Neural cell (in vitro differentiated cells): ENCODE measurements around the gene CCDC33.
A peak's percentile ranks its signal among the peaks of the same experiment; 100 is the strongest.

Experiments used
- CTCF ChIP-seq: fragments of 450-650 bp; IDR thresholded peaks from 2 replicates; pipeline ENCODE4 v1.5.1; 2014; ENCODE audit warnings: antibody characterized with exemption, mild to moderate bottlenecking, moderate library complexity; ENCODE audit not compliant: poor library complexity, severe bottlenecking
- EZH2 ChIP-seq: fragments of 200-600, 300-800 bp; shearing (Covaris generic), sonication (generic); IDR thresholded peaks from 2 replicates; pipeline ENCODE4 v1.6.1; 2014; ENCODE audit warnings: antibody characterized with exemption, low read length, borderline replicate concordance, mild to moderate bottlenecking; ENCODE audit not compliant: insufficient read depth, poor library complexity, severe bottlenecking
- POLR2AphosphoS5 ChIP-seq: IDR thresholded peaks from 2 replicates; pipeline ENCODE4 v1.6.1; 2012
- RAD21 ChIP-seq: fragments of 450-650 bp; conservative IDR thresholded peaks from 2 replicates; pipeline ENCODE4 v1.6.1; 2014; ENCODE audit warnings: antibody characterized with exemption, mild to moderate bottlenecking, moderate library complexity
- SMC3 ChIP-seq: fragments of 450-650 bp; conservative IDR thresholded peaks from 2 replicates; pipeline ENCODE4 v1.6.1; 2014; ENCODE audit warnings: antibody characterized with exemption, mild to moderate bottlenecking, moderate library complexity; ENCODE audit not compliant: poor library complexity

- TF ChIP-seq CTCF (peak; percentile 14), POLR2AphosphoS5 (peak; percentile 10), EZH2 (no peak), RAD21 (no peak), SMC3 (no peak)
Observed at GRCh38 chr15:74304431-74304830, 68.3 kb downstream of the CCDC33 start.
